ENCODE results near the gene TWF2. TPM values are rescaled to one million over a fixed set of nuclear protein-coding genes. Genes with fewer than 3 reads are reported as not detected.

Gene TWF2
- total and polyA plus RNA-seq, 9 of the 15 experiments (the other 6 are each of a cell fraction or from before 2014, with no cell fraction given), result 0.11 to 61.9 (median 29.7) TPM

- TF ChIP-seq NR2C2 (CRISPR knock-in tag; IDR thresholded peaks at IDR 0.05), result no peak
- TF ChIP-seq NR2C2 (tag; IDR thresholded peaks at IDR 0.05), result peak; percentile 78
- no peak for TF ChIP-seq ZNF511 (CRISPR knock-in tag; IDR thresholded peaks at IDR 0.05)
- peak in 1 of 2 experiments; percentile 79; a peak in 2 of 4 replicates for TF ChIP-seq RCOR1 (IDR thresholded peaks at IDR 0.05; ENCODE audit: borderline replicate concordance in 1 of 2, low read depth in 2 of 2, low read length in 2 of 2)
- no peak for TF ChIP-seq SRSF3 (IDR thresholded peaks at IDR 0.05; ENCODE audit: insufficient read depth, low read length)
- no peak for TF ChIP-seq KDM2B (CRISPR knock-in tag; IDR thresholded peaks at IDR 0.05)
- TF ChIP-seq RHOXF2B (CRISPR knock-in tag; conservative IDR thresholded peaks at IDR 0.05), result no peak
- no peak for TF ChIP-seq JUND (IDR thresholded peaks at IDR 0.05; ENCODE audit: borderline replicate concordance, low read depth, low read length)
- TF ChIP-seq JUND (tag; IDR thresholded peaks at IDR 0.05; ENCODE audit: borderline replicate concordance, low read depth, low read length), result peak; percentile 53; the same call in 1 of the 3 replicates
- no peak for TF ChIP-seq CREB1 (IDR thresholded peaks at IDR 0.05)
- TF ChIP-seq CREB1 (CRISPR knock-in tag; IDR thresholded peaks at IDR 0.05), result no peak
- no peak for TF ChIP-seq ZNF436 (CRISPR knock-in tag; IDR thresholded peaks at IDR 0.05)
- peak in 1 of 2 experiments; percentile 23; a peak in 1 of 4 replicates for TF ChIP-seq HDAC1 (IDR thresholded peaks at IDR 0.05)
- no peak for TF ChIP-seq ETV6 (IDR thresholded peaks at IDR 0.05; ENCODE audit: borderline replicate concordance in 1 of 2, low read depth in 2 of 2, low read length in 1 of 2)
- TF ChIP-seq ETV6 (CRISPR knock-in tag; IDR thresholded peaks at IDR 0.05; ENCODE audit: borderline replicate concordance), result no peak
- TF ChIP-seq ZKSCAN3 (CRISPR knock-in tag; IDR thresholded peaks at IDR 0.05), result no peak
Observed at GRCh38 chr3:52182196-52182595, 56.8 kb downstream of the TWF2 start (continued).

Measured in K562 (cell line).